Keratinocyte (primary cell): ENCODE data around the gene CFAP157. TPM values are rescaled to one million over a fixed set of nuclear protein-coding genes. Genes with fewer than 3 reads are reported as not detected.

Experiments
- DNase-seq: peaks from one replicate; pipeline ENCODE4 v3.0.0-alpha.2; 2011; ENCODE audit warnings: low read depth, missing footprints, low spot score
- FAIRE-seq: peaks from 2 replicates; lab custom pipeline; 2011; peaks lifted over from hg19 to GRCh38; lab: Jason Lieb, UNC
- H2AFZ ChIP-seq: 2 replicates; pipeline ENCODE4 v1.6.0; 2012; ENCODE audit warnings: low read length, control low read depth, inconsistent platforms; ENCODE audit not compliant: control insufficient read depth
- H3K27ac ChIP-seq: 2 replicates; pipeline ENCODE4 v1.5.1; 2011; ENCODE audit warnings: low read length; ENCODE audit not compliant: control insufficient read depth, insufficient read depth
- H3K27me3 ChIP-seq: 3 replicates; pipeline ENCODE4 v1.6.0; 2011; ENCODE audit warnings: low read length; ENCODE audit not compliant: control insufficient read depth, insufficient read depth; ENCODE audit errors: extremely low read depth
- H3K36me3 ChIP-seq, 2 experiments: 2 replicates in 1 of 2; 3 replicates in 1 of 2; pipeline ENCODE4 v1.5.1; 2011; ENCODE audit warnings: low read length in 2 of 2, mild to moderate bottlenecking in 1 of 2; ENCODE audit not compliant: control insufficient read depth in 2 of 2, insufficient read depth in 2 of 2; ENCODE audit errors: extremely low read depth in 1 of 2
- H3K4me1 ChIP-seq: 3 replicates; pipeline ENCODE4 v1.5.1; 2011; ENCODE audit warnings: low read length; ENCODE audit not compliant: control insufficient read depth, insufficient read depth; ENCODE audit errors: extremely low read depth
- H3K4me2 ChIP-seq: 3 replicates; pipeline ENCODE4 v1.6.0; 2011; ENCODE audit warnings: low read depth, low read length; ENCODE audit not compliant: control insufficient read depth, insufficient read depth; ENCODE audit errors: extremely low read depth
- H3K4me3 ChIP-seq, 3 experiments: fragments of 200-600 bp in 1 of 3; sonication (generic) in 1 of 3; 2 replicates in 2 of 3; 3 replicates in 1 of 3; pipeline ENCODE4 v1.5.1; 2011 to 2016; ENCODE audit warnings: low read length in 3 of 3, mild to moderate bottlenecking in 3 of 3, control low read depth in 2 of 3, inconsistent platforms in 1 of 3, low read depth in 1 of 3, mixed read lengths in 1 of 3, mixed run types in 1 of 3, moderate library complexity in 1 of 3; ENCODE audit not compliant: control insufficient read depth in 2 of 3, insufficient read depth in 2 of 3; ENCODE audit errors: extremely low read depth in 1 of 3
- H3K79me2 ChIP-seq: 2 replicates; pipeline ENCODE4 v1.6.0; 2012; ENCODE audit warnings: low read length; ENCODE audit not compliant: control insufficient read depth, insufficient read depth
- H3K9ac ChIP-seq: 3 replicates; pipeline ENCODE4 v1.6.0; 2011; ENCODE audit warnings: low read length; ENCODE audit not compliant: control insufficient read depth, insufficient read depth; ENCODE audit errors: extremely low read depth
- H3K9me1 ChIP-seq: 3 replicates; pipeline ENCODE4 v1.6.0; 2011; ENCODE audit warnings: low read length; ENCODE audit not compliant: control insufficient read depth, insufficient read depth; ENCODE audit errors: extremely low read depth
- H3K9me3 ChIP-seq: 2 replicates; pipeline ENCODE4 v1.5.1; 2012; ENCODE audit warnings: low read depth, low read length; ENCODE audit not compliant: control insufficient read depth
- H4K20me1 ChIP-seq: 3 replicates; pipeline ENCODE4 v1.6.0; 2011; ENCODE audit warnings: low read length; ENCODE audit not compliant: control insufficient read depth, insufficient read depth; ENCODE audit errors: extremely low read depth
- EZH2 ChIP-seq: IDR thresholded peaks from one replicate; pipeline ENCODE4 v1.6.1; 2012; ENCODE audit warnings: inconsistent platforms, mild to moderate bottlenecking, low read length, moderate library complexity
- dilution Hi-C: fragments of 300-500 bp; cut with MboI; formaldehyde crosslinking; loops from one replicate; pipeline ENCODE4 v1.7.0; 2020; ENCODE audit warnings: low sequenced_read_pairs; ENCODE audit not compliant: extremely low pct_ligation_motif_present
- polyA plus RNA-seq, 5 experiments: library from polyadenylated mRNA; depleted of rRNA in 3 of 5; stranded (reverse) in 3 of 5; stranded (forward) in 1 of 5; unstranded in 1 of 5; fragments of >200 nt; gene quantifications; 1 replicate in 1 of 5; 2 replicates in 3 of 5; 3 replicates in 1 of 5; pipeline versions ENCODE4 v1.2.1 to v1.2.3, GENCODE V29; 2011 to 2012; ENCODE audit warnings: missing spikeins in 2 of 5, low read depth in 1 of 5, low replicate concordance in 1 of 5
- TF ChIP-seq, protein P1 (sequence below), 3 experiments: IDR thresholded peaks in 1 of 3; conservative IDR thresholded peaks in 1 of 3; optimal IDR thresholded peaks in 1 of 3; 2 replicates in 2 of 3; 3 replicates in 1 of 3; pipeline versions ENCODE3 to v1.5.1; 2011; ENCODE audit warnings: low read length in 3 of 3, mild to moderate bottlenecking in 3 of 3, moderate library complexity in 2 of 3, control low read depth in 1 of 3, inconsistent platforms in 1 of 3; ENCODE audit not compliant: insufficient read depth in 2 of 3; ENCODE audit errors: extremely low read depth in 1 of 3

Gene CFAP157
- polyA plus RNA-seq, 1 donor (not counting 4 experiments of a cell fraction or from before 2014, with no cell fraction given) = not detected

- FAIRE-seq = no peak
- DNase-seq = no peak
- H3K36me3 ChIP-seq = no peaks in the 10 kb centered on the region
Observed at GRCh38 chr9:127697575-127697974, 9.2 kb upstream of the CFAP157 start.

GRCh38 chr9:127698386-127698785 is 8.4 kb upstream of the CFAP157 start:
- Histone ChIP-seq H3K36me3 (no peaks in the 10 kb centered on the region), H3K9ac (no peak overlapping the region), H3K27me3 (no peaks in the 10 kb centered on the region), H3K79me2 (no peaks in the 10 kb centered on the region), H2AFZ (no peak overlapping the region), H3K27ac (no peak overlapping the region), H3K9me1 (no peaks in the 10 kb centered on the region), H4K20me1 (no peaks in the 10 kb centered on the region), H3K4me1 (peaks cover 4% of the 10 kb centered on the region), H3K9me3 (no peaks in the 10 kb centered on the region), H3K4me2 (no peak overlapping the region), H3K4me3 (no peak overlapping the region)
- no peak for DNase-seq
- TF ChIP-seq, protein P1, sequence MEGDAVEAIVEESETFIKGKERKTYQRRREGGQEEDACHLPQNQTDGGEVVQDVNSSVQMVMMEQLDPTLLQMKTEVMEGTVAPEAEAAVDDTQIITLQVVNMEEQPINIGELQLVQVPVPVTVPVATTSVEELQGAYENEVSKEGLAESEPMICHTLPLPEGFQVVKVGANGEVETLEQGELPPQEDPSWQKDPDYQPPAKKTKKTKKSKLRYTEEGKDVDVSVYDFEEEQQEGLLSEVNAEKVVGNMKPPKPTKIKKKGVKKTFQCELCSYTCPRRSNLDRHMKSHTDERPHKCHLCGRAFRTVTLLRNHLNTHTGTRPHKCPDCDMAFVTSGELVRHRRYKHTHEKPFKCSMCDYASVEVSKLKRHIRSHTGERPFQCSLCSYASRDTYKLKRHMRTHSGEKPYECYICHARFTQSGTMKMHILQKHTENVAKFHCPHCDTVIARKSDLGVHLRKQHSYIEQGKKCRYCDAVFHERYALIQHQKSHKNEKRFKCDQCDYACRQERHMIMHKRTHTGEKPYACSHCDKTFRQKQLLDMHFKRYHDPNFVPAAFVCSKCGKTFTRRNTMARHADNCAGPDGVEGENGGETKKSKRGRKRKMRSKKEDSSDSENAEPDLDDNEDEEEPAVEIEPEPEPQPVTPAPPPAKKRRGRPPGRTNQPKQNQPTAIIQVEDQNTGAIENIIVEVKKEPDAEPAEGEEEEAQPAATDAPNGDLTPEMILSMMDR (optimal IDR thresholded peaks at IDR 0.05 in 1 of 3, IDR thresholded peaks at IDR 0.05 in 1 of 3, conservative IDR thresholded peaks at IDR 0.05 in 1 of 3; ENCODE audit: extremely low read depth in 1 of 3, insufficient read depth in 2 of 3, low read length in 3 of 3) = no peak
- TF ChIP-seq EZH2 = no peak
- dilution Hi-C loops = no loop called here
- no peak for FAIRE-seq

More at GRCh38 chr9:127697575-127697974, 9.2 kb upstream of the CFAP157 start:
- H3K9me1 ChIP-seq = no peaks in the 10 kb centered on the region
- TF ChIP-seq EZH2 = no peak
- TF ChIP-seq, protein P1 (optimal IDR thresholded peaks at IDR 0.05 in 1 of 3, IDR thresholded peaks at IDR 0.05 in 1 of 3, conservative IDR thresholded peaks at IDR 0.05 in 1 of 3; ENCODE audit: extremely low read depth in 1 of 3, insufficient read depth in 2 of 3, low read length in 3 of 3) = no peak
- H4K20me1 ChIP-seq = no peaks in the 10 kb centered on the region
- no peak overlapping the region for H3K4me3 ChIP-seq
- H3K27ac ChIP-seq = no peak overlapping the region
- H3K9me3 ChIP-seq = no peaks in the 10 kb centered on the region
- H3K27me3 ChIP-seq = no peaks in the 10 kb centered on the region
- H3K9ac ChIP-seq = no peak overlapping the region
- no peaks in the 10 kb centered on the region for H3K79me2 ChIP-seq
- H2AFZ ChIP-seq = no peak overlapping the region
- H3K4me1 ChIP-seq = peaks cover 4% of the 10 kb centered on the region
- no peak overlapping the region for H3K4me2 ChIP-seq
- dilution Hi-C loops = no loop called here
